ENCODE data around the gene ATAD3B.
"Not testable (repeated sequence)": the region's sequence is repeated elsewhere in the genome, so short reads cannot be mapped to it uniquely, and the experiment has no call there.

DNA sequence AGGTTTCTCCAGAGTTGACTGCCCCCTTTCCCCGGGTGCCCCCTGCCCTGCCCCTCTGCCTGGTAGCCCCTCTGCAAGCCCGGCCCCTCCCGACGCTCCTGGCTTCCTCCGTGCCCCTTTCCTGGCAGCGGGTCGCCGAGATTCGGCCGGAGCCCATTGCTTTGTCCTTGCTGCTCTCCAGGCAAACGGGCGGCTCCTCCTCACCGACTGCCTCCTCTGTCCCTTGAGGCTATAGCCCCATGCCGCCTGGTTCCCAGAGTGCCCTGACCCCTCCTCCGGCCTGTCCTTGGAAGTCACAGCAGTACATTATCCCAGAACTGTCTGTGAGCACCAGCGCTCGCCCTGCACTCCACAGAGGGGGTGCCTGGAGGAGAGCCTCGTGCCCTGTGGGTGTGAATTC lies 42.1 kb downstream of the ATAD3B start:
- TF ChIP-seq, protein P1, sequence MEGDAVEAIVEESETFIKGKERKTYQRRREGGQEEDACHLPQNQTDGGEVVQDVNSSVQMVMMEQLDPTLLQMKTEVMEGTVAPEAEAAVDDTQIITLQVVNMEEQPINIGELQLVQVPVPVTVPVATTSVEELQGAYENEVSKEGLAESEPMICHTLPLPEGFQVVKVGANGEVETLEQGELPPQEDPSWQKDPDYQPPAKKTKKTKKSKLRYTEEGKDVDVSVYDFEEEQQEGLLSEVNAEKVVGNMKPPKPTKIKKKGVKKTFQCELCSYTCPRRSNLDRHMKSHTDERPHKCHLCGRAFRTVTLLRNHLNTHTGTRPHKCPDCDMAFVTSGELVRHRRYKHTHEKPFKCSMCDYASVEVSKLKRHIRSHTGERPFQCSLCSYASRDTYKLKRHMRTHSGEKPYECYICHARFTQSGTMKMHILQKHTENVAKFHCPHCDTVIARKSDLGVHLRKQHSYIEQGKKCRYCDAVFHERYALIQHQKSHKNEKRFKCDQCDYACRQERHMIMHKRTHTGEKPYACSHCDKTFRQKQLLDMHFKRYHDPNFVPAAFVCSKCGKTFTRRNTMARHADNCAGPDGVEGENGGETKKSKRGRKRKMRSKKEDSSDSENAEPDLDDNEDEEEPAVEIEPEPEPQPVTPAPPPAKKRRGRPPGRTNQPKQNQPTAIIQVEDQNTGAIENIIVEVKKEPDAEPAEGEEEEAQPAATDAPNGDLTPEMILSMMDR (IDR thresholded peaks at IDR 0.05), result not testable (repeated sequence)
- TF ChIP-seq POLR2AphosphoS5, POLR2A (IDR thresholded peaks at IDR 0.05): not testable (repeated sequence)

All from prostate gland (tissue), 2 donors.